Neuronal stem cell (in vitro differentiated cells): ENCODE data around the gene TICRR. TPM values are rescaled to one million over a fixed set of nuclear protein-coding genes. Genes with fewer than 3 reads are reported as not detected.

ENCODE experiments used
- DNase-seq: peaks from one replicate; pipeline ENCODE4 v3.0.0-alpha.2; 2013; ENCODE audit warnings: low spot score
- H2AFZ ChIP-seq: one replicate; pipeline ENCODE4 v1.6.1; 2013; ENCODE audit warnings: mild to moderate bottlenecking, low read length, inconsistent platforms
- H2AK5ac ChIP-seq: 2 replicates; pipeline ENCODE4 v1.6.1; 2013; ENCODE audit warnings: low read depth, mild to moderate bottlenecking, inconsistent platforms, low read length, moderate library complexity, mixed read lengths
- H2BK120ac ChIP-seq: 2 replicates; pipeline ENCODE4 v1.6.1; 2013; ENCODE audit warnings: low read depth, mild to moderate bottlenecking, inconsistent platforms, low read length, moderate library complexity, mixed read lengths
- H2BK12ac ChIP-seq: one replicate; pipeline ENCODE4 v1.6.1; 2013; ENCODE audit warnings: low read length, inconsistent platforms
- H2BK15ac ChIP-seq: 2 replicates; pipeline ENCODE4 v1.6.1; 2013; ENCODE audit warnings: mild to moderate bottlenecking, low read length, inconsistent platforms, mixed read lengths
- H2BK5ac ChIP-seq: one replicate; pipeline ENCODE4 v1.6.1; 2013; ENCODE audit warnings: inconsistent platforms, mild to moderate bottlenecking, low read length, moderate library complexity
- H3K14ac ChIP-seq: one replicate; pipeline ENCODE4 v1.6.1; 2013; ENCODE audit warnings: low read length, inconsistent platforms
- H3K18ac ChIP-seq: 2 replicates; pipeline ENCODE4 v1.6.1; 2013; ENCODE audit warnings: low read length, inconsistent platforms
- H3K23ac ChIP-seq: 2 replicates; pipeline ENCODE4 v1.6.1; 2013; ENCODE audit warnings: low read depth, mild to moderate bottlenecking, mixed read lengths, low read length, inconsistent platforms; ENCODE audit not compliant: poor library complexity
- H3K27ac ChIP-seq: replicated peaks from 3 replicates; pipeline ENCODE4 v1.5.1; 2013; ENCODE audit warnings: low read length, inconsistent platforms
- H3K27me3 ChIP-seq, 3 experiments: 2 replicates each; pipeline ENCODE4 v1.6.1; 2013; ENCODE audit warnings: low read length in 3 of 3, mild to moderate bottlenecking in 2 of 3, inconsistent platforms in 1 of 3, low read depth in 1 of 3, mixed read lengths in 1 of 3, moderate library complexity in 1 of 3; ENCODE audit not compliant: control insufficient read depth in 3 of 3, insufficient read depth in 3 of 3
- H3K36me3 ChIP-seq, 2 donors: replicated peaks in 1 of 2; 2 replicates each; pipeline ENCODE4 v1.6.1; 2013; ENCODE audit warnings: low read length in 2 of 2; ENCODE audit not compliant: control insufficient read depth in 2 of 2, insufficient read depth in 2 of 2
- H3K4ac ChIP-seq: 2 replicates; pipeline ENCODE4 v1.6.1; 2013; ENCODE audit warnings: inconsistent platforms, mild to moderate bottlenecking, low read length, moderate library complexity
- H3K4me1 ChIP-seq, 2 donors: 1 replicate in 1 of 2; 2 replicates in 1 of 2; pipeline ENCODE4 v1.6.1; 2013; ENCODE audit warnings: low read length in 2 of 2, low read depth in 1 of 2; ENCODE audit not compliant: control insufficient read depth in 2 of 2, insufficient read depth in 1 of 2
- H3K4me2 ChIP-seq: one replicate; pipeline ENCODE4 v1.6.1; 2013; ENCODE audit warnings: mild to moderate bottlenecking, low read length, inconsistent platforms; ENCODE audit not compliant: insufficient read depth, poor library complexity, severe bottlenecking
- H3K4me3 ChIP-seq, 2 donors: 2 replicates each; pipeline ENCODE4 v1.5.1; 2013; ENCODE audit warnings: low read length in 2 of 2, mild to moderate bottlenecking in 2 of 2, inconsistent platforms in 1 of 2, moderate library complexity in 1 of 2
- H3K79me1 ChIP-seq: one replicate; pipeline ENCODE4 v1.6.1; 2013; ENCODE audit warnings: low read depth, mild to moderate bottlenecking, inconsistent platforms, low read length, moderate library complexity
- H3K9ac ChIP-seq: one replicate; pipeline ENCODE4 v1.6.1; 2013; ENCODE audit warnings: mild to moderate bottlenecking, low read depth, low read length, inconsistent platforms; ENCODE audit not compliant: poor library complexity
- H3K9me3 ChIP-seq, 2 donors: replicated peaks in 1 of 2; 2 replicates each; pipeline versions ENCODE3 to v1.6.1; 2013; ENCODE audit warnings: low read length in 2 of 2, mild to moderate bottlenecking in 2 of 2, inconsistent platforms in 1 of 2, low read depth in 1 of 2, mixed read lengths in 1 of 2, moderate library complexity in 1 of 2; ENCODE audit not compliant: control insufficient read depth in 2 of 2, insufficient read depth in 1 of 2
- H4K8ac ChIP-seq: one replicate; pipeline ENCODE4 v1.6.1; 2013; ENCODE audit warnings: low read depth, mild to moderate bottlenecking, inconsistent platforms, low read length, moderate library complexity
- H4K91ac ChIP-seq: one replicate; pipeline ENCODE4 v1.6.1; 2013; ENCODE audit warnings: low read length, low read depth, mild to moderate bottlenecking, inconsistent platforms; ENCODE audit not compliant: poor library complexity
- WGBS, 2 donors: extraction: QIAGEN DNeasy Blood & Tissue Kit; methylation state at CpG; one replicate each; pipeline ENCODE4 v1.1.7; 2013; ENCODE audit warnings: missing lambda C conversion rate in 2 of 2, mixed read lengths in 1 of 2; ENCODE audit not compliant: insufficient read length in 2 of 2, insufficient replicate concordance in 1 of 2; ENCODE audit errors: extremely low coverage in 2 of 2; 5-methylcytosine and 5-hydroxymethylcytosine counted together
- polyA plus RNA-seq, 2 experiments: library from polyadenylated mRNA; stranded (reverse); fragments of 200-250 nt; gene quantifications; one replicate each; pipeline ENCODE4 v1.2.3, GENCODE V29; 2013

The TICRR gene
- polyA plus RNA-seq (2013, experiment 1 of 2) = 10.9 TPM
- 10.9 TPM for polyA plus RNA-seq (2013, experiment 2 of 2)

GRCh38 chr15:89575146-89575655 is at the start of gene TICRR:
TICRR (plus strand) TSS chr15:89575469; CDS start chr15:89575587, 118 bp downstream.
- peak within 1 kb of the TSS; percentile 88 for H3K18ac ChIP-seq
- H3K9me3 ChIP-seq = no peaks in the 10 kb centered on the region
- no peak within 1 kb of the TSS for H4K8ac ChIP-seq
- peaks cover 0 to 5% (median 0%) of the 10 kb centered on the region in 3 experiments for H3K27me3 ChIP-seq
- H3K4me2 ChIP-seq = peak within 1 kb of the TSS; percentile 64
- peaks cover 12% of the 10 kb centered on the region for H3K79me1 ChIP-seq
- peak within 1 kb of the TSS; percentile 51 for H2BK15ac ChIP-seq
- peak; percentile 99 for DNase-seq
- no peak within 1 kb of the TSS for H2BK120ac ChIP-seq
- H3K4me1 ChIP-seq = peaks cover 9 to 18% of the 10 kb centered on the region in 2 donors
- peak within 1 kb of the TSS; percentile 53 for H2AK5ac ChIP-seq
- peak within 1 kb of the TSS; percentile 27 for H3K14ac ChIP-seq
- no peak within 1 kb of the TSS for H4K91ac ChIP-seq
- peak within 1 kb of the TSS; percentile 98 for H3K9ac ChIP-seq
- H2AFZ ChIP-seq = peak within 1 kb of the TSS; percentile 91
- H2BK12ac ChIP-seq = no peak within 1 kb of the TSS
- H2BK5ac ChIP-seq = peak within 1 kb of the TSS; percentile 77
- peak within 1 kb of the TSS; percentile 71 for H3K27ac ChIP-seq
- H3K23ac ChIP-seq = peak within 1 kb of the TSS; percentile 93
- peaks cover 9 to 37% of the 10 kb centered on the region in 2 donors for H3K36me3 ChIP-seq
- H3K4ac ChIP-seq = no peak within 1 kb of the TSS
- WGBS, 2 donors = no CpG with 5 or more reads among the region's 37 CpGs
- H3K4me3 ChIP-seq = peak within 1 kb of the TSS; percentile 87 to 99

GRCh38 chr15:89526181-89526580 is 49.1 kb upstream of the TICRR start:
- no peak overlapping the region for H3K9ac ChIP-seq
- H3K18ac ChIP-seq = no peak overlapping the region
- no peaks in the 10 kb centered on the region for H3K36me3 ChIP-seq
- H2BK120ac ChIP-seq = no peak overlapping the region
- no peak overlapping the region for H3K27ac ChIP-seq
- no peak overlapping the region for H2AFZ ChIP-seq
- no peak for DNase-seq
- H2BK5ac ChIP-seq = no peak overlapping the region
- H3K79me1 ChIP-seq = no peaks in the 10 kb centered on the region
- no peak overlapping the region for H4K91ac ChIP-seq
- no peak overlapping the region for H3K4me2 ChIP-seq
- no peak overlapping the region for H3K14ac ChIP-seq
- H2AK5ac ChIP-seq = no peak overlapping the region
- H3K4me3 ChIP-seq = no peak overlapping the region
- no peaks in the 10 kb centered on the region for H3K4me1 ChIP-seq
- peaks cover 0 to 34% (median 0%) of the 10 kb centered on the region in 3 experiments for H3K27me3 ChIP-seq
- H2BK12ac ChIP-seq = no peak overlapping the region
- H3K9me3 ChIP-seq = no peaks in the 10 kb centered on the region
- H2BK15ac ChIP-seq = no peak overlapping the region
- H3K23ac ChIP-seq = no peak overlapping the region
- H4K8ac ChIP-seq = no peak overlapping the region
- H3K4ac ChIP-seq = no peak overlapping the region
- WGBS, 2 donors = no CpG with 5 or more reads among the region's 7 CpGs

GRCh38 chr15:89526601-89527441 is 48.4 kb upstream of the TICRR start:
- Histone ChIP-seq H4K91ac (no peak overlapping the region), H3K4ac (no peak overlapping the region), H3K23ac (no peak overlapping the region), H2AK5ac (no peak overlapping the region), H2BK5ac (no peak overlapping the region), H3K9ac (peak overlapping the region; percentile 40), H2BK15ac (no peak overlapping the region), H3K9me3 (no peaks in the 10 kb centered on the region), H3K36me3 (no peaks in the 10 kb centered on the region), H3K79me1 (no peaks in the 10 kb centered on the region), H2AFZ (no peak overlapping the region), H3K4me2 (no peak overlapping the region), H3K27ac (no peak overlapping the region), H4K8ac (no peak overlapping the region), H3K14ac (no peak overlapping the region), H3K18ac (peak overlapping the region; percentile 44), H3K4me1 (no peaks in the 10 kb centered on the region), H2BK120ac (no peak overlapping the region), H2BK12ac (no peak overlapping the region), H3K4me3 (no peak overlapping the region), H3K27me3 (peaks cover 0 to 34% (median 0%) of the 10 kb centered on the region in 3 experiments)
- no CpG with 5 or more reads among the region's 10 CpGs for WGBS, 2 donors
- DNase-seq = no peak

GRCh38 chr15:89528757-89529352 is 46.4 kb upstream of the TICRR start:
- WGBS, 2 donors = no CpG with 5 or more reads among the region's 6 CpGs
- no peak overlapping the region for H3K18ac ChIP-seq
- no peak overlapping the region for H4K8ac ChIP-seq
- no peak overlapping the region for H3K4me2 ChIP-seq
- no peak overlapping the region for H3K23ac ChIP-seq
- H4K91ac ChIP-seq = no peak overlapping the region
- H3K27me3 ChIP-seq = peaks cover 0 to 24% (median 0%) of the 10 kb centered on the region in 3 experiments
- no peak overlapping the region for H2AK5ac ChIP-seq
- no peak overlapping the region for H3K14ac ChIP-seq
- no peak overlapping the region for H3K4ac ChIP-seq
- H3K27ac ChIP-seq = no peak overlapping the region
- H3K4me3 ChIP-seq = no peak overlapping the region
- no peak overlapping the region for H2BK5ac ChIP-seq
- H3K36me3 ChIP-seq = no peaks in the 10 kb centered on the region
- H2BK120ac ChIP-seq = no peak overlapping the region
- H2BK15ac ChIP-seq = no peak overlapping the region
- H3K4me1 ChIP-seq = no peaks in the 10 kb centered on the region
- no peak overlapping the region for H3K9ac ChIP-seq
- no peaks in the 10 kb centered on the region for H3K79me1 ChIP-seq
- H2AFZ ChIP-seq = no peak overlapping the region
- DNase-seq = no peak
- H3K9me3 ChIP-seq = no peaks in the 10 kb centered on the region
- H2BK12ac ChIP-seq = no peak overlapping the region
